ENCODE measurements around the gene FKBP9.
A peak's percentile ranks its signal among the peaks of the same experiment; 100 is the strongest.
"Not testable (repeated sequence)": the region's sequence is repeated elsewhere in the genome, so short reads cannot be mapped to it uniquely, and the experiment has no call there.

FKBP9 gene

DNA sequence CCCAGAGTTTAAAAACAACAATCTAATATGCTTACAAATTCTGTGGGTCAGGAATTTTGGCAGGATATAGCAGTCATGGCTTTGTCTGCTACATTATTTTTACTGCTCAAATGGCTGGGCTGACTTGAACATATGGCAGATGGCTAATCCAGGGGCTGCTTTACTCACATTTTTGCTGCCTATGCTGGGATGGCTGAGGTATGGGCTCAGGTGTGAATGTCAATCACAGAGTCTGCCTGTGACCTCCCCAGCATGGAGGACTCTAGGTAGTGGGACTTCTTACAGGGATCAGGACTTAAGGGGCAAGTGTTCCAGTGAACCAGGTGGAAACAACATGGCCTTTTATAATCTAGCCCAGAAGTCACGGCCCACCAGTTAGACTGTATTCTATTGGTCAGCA, 4.4 kb upstream of the FKBP9 start:
- no peak for DNase-seq

DNA sequence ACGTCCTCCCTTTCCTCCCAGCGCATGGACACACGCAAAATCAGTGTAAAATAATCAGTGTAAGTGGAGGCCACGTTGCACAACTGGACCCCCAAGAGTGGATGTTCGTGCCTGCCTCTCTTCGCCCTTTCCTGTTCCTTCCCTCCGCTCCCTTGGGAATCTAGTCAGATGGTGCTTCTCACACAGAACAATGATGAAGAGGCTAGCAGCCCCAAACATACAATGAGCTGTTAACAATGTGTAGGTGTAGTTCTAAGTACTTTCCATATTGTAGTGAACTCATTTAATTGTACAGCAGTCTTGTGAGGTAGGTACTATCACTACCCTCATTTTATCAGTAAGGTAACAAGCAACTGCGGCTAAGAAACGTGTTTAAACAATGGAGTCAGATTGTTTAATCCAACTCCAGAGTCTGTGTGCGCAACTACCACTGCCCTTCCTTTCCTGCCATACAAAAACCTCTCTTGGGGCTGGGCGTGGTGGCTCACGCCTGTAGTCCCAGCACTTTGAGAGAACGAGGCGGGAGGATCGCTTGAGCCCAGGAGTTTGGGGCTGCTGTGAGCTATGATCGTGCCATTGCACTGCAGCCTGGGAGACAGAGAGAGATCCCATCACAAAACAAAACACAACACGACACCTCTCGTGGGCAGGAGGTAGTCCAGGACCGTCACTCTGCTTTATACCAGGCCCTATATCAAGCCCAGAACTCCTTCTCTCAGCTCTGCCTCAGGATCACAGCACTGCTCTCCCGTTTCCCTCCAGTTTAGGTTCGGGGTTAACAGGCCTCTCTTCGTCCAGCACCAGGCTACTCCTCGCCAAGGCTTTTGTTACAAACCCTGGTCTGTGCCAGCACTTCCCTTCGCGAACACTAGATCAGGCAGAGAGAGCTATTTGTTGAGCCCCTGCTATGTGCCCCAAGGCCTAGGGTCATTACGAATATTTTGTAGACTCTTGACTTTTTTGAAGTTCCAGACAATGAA, 1.1 kb downstream of the FKBP9 start:
- no peak for DNase-seq

DNA sequence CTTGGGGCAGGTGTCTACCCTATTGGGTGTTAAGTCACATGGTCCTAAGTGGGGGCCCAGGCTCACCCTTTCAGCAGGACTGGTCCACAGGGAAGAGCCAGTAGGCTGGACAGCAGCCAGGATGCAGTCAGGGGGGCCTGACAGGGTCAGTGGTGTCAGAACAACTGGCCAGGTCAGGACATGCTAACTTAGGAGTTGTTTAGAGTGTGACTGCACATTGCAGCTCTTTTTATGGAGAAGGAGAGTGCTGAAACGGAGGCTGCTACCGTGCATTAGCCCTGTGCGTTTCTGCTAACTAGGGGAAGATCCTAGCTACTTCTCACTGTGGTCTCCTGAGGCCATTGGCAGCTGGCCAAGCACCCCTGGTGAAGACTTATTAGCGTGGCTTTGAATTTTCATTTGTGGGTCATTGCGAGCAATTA, 6.7 kb downstream of the FKBP9 start:
- DNase-seq, result not testable (repeated sequence)

DNA sequence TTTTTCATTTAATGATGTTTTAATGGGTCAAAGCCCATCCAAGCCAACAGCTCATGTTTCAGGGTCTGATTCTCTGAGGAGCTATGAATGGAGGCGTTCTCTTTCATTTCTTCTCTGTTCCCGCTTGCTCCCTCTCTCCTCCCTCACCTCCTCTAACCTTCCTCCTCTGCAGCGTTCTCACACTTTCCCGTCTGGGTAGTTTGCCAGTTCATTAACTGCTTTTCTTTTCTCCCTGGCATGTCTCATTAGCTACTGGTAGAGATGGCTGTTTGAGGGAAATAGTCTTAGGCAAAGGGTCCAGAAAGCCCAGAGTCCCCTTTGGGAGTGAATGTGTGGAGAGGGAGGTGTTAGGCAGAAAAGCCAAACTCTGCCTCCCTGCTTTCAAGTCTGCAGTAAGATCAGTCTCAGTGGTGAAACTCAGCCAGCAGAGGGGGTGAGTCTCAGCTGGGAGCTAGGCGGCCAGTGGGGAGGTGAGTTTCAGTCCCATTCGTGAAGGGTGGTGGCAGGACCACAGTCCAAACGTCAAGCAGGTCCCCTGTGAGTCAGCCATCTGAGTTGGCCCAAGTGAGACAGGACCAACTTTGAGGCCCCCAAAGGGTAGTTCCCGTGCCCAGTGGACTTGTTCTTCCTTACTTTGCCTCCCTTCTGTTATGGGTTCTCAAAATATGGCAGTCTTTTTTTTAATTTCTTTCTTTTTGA, 7.4 kb downstream of the FKBP9 start:
- DNase-seq, result not testable (repeated sequence)

DNA sequence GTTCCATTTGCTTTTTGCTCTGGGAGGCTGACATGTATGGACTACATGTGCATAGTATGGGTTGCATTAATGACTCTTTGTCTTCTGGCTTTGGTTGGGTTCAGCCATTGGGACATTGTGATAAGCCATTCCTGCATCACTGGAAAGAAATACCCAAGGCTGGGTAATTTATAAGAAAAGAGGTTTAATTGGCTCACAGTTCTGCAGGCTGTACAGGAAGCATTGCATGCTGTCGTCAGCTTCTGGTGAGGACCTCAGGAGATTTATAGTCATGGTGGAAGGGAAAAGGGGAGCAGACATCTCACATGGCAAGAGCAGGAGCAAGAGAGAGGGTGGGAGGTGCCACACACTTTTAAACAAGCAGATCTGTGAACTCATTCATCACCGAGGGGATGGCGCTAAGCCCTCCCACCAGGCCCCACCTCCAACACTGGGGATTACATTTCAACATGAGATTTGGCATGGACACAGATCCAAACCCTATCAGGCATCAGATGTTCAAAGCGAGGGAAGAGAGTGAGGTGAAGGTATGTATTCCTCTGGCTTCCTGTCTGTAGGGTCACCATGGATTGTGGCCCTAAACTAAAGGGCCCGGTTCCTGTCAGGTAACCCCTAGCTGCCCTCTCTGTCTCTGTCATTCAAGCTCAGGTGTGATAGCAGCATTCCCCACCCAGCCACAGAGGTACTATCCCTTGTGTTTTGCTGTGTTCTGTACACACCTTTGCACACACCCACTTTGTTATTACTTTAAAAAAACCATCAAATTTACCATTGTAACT, 9.4 kb downstream of the FKBP9 start:
- DNase-seq, result not testable (repeated sequence)

DNA sequence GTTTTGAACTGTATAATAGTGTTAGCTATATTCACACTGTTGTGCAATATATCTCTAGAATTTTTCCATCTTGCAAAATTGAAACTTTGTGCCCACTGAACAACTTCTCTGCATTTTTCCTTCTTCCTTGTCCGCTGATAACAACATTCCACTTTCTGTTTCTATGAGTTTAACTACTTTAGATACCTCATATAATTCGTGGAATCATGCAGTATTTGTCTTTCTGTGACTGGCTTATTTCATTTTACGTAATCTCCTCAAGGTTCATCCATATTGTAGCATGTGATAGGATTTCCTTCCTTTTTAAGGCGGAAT, 10.0 kb downstream of the FKBP9 start:
- not testable (repeated sequence) for DNase-seq

DNA sequence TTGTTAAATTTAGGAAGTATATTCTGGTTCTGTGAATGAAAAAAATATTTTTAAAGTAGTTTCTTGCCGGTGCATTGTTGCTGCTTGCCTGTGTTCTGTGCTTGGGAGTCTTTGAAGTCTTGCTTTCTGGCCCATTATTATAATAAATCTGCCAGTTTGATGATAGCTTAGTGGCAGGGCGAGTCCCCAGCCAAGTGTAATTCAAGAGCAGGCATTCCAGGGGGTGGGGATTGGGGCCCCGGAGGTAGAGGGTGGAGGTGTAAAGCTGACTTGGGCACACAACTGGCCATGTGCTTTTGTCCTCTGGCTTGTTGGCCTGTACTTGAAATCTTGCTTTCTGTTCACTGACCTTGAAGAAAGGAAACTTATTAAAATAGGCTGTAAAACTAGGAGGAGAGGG, 14.7 kb downstream of the FKBP9 start:
- not testable (repeated sequence) for DNase-seq

DNA sequence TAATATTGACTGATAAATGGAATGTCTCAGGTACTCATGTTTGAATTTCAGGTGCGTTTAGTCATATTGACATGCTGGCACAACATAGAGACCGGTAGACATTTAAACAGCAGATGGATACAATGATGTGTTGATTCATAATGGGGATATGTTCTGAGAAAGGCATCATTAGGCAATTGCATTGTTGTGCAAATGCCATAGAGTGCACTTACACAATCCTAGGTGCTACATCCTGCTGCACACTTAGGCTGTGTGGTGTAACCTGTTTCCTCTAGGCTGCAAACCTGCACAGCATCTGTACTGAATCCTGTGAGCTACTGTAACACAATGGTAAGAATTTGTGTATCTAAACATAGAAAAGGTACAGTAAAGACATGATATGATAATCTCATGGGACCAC, 19.9 kb downstream of the FKBP9 start:
- not testable (repeated sequence) for DNase-seq

DNA sequence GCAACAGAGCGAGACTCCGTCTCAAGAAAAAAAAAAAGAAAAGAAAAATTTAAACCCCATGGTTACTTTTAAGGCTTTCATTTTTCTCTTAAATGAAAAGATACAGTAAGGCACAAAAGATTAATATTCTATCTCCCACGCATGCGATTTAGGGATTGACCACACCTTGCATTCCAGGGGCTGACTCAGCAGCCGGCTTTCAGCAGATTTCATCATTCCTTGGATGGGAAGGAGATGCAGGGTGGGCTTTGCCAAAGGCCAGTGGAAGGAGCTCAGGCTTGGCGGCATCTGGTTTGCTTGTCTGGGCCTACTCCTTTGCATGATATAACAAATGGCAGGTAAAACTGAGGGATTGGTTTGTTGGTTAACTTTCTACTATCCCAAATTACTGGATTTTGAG, 22.0 kb downstream of the FKBP9 start:
- not testable (repeated sequence) for DNase-seq

DNA sequence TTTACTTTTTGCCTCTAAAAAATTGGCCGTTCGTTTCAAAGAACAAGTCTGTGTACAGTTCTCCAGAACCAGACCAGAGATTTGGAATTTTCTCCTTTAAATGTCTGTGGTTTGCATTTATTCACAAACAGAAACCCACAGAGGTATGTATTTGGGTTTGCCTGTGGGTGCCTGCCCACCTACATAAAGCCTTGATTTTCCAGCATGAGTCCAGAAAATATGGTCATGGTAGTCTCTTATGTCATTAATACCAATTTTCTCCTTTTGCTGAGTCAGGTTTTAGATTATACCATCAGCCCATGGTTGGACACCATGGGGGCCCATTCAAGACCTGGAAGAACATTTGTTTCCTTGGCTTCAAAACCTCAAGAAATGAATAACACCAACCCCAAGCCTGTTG, 22.7 kb downstream of the FKBP9 start:
- DNase-seq, result not testable (repeated sequence)

DNA sequence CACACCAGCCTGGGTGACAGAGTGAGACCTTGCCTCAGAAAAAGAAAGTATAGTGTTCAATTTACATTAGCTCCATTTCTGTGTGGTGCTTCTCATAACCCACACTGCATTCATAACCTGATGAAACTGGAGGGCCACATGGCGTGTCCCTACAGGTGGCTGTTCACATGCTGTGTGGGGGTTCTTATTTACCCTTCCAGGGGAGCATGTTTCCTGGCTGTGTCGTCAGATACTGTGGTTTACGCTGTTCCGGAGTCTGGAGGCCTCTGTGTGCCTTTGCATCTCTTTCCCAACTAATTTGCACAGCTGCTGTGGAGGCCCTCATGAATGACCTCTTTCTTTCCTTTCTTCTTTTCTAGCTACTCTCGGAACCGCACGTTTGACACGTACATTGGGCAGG, 30.9 kb downstream of the FKBP9 start:
- DNase-seq, result peak; percentile 2

DNA sequence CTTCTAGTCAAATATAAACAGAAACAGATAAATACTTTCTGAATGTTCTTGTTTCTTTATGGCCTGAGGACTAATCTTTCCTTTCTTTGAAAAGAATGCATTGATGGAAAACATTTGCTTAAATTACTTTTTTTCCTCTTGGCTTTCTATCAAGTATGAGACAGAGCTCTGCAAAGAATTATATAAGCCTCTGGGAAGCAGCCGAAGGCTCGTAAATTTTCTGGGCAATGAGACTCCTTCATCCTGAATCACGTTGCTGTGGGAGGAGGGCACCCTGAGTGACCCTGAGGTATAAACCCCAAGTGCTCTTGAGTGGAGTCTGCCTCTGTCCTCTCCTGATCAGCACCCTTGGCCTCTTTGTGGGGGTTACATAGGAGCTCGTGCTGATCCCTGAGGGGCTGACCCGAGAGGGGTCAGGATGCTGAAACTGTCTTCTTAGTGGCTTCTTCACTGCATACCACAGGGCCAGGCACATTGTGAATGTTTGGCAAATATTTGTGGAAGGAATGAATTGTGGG, 33.9 kb downstream of the FKBP9 start:
- DNase-seq, result not testable (repeated sequence)

DNA sequence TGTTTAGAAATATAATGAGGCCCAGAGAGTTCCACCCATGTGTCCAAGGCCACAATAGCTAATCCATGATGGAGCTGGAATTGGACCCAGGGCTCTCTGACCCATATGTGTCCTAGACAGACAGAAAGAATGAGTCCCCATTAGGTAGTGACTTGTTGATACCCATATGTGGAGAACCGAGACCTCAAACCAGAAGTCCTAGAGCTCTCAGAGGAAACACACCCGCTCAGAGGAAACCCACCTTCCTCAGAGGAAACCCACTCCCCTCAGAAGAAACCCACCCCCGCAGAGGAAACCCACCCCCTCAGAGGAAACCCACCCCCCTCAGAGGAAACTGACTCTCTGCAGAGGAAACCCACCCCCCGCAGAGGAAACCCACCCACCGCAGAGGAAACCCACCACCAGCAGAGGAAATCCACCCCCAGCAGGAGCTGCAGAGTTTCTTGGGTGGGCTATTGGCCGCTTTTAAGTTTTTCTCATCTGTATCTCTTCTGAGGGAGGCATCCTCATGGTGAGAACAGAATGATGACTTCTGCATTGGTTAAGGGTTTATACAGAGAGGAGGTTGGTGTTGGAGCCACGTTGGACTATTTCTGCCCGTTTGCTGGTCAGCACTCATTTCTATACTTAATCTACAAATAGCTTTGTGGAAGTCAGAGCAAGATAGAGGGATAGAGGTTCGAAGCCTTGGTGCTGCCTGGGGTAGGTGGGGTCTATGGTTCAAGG, 34.9 kb downstream of the FKBP9 start:
- DNase-seq, result peak; percentile 82

DNA sequence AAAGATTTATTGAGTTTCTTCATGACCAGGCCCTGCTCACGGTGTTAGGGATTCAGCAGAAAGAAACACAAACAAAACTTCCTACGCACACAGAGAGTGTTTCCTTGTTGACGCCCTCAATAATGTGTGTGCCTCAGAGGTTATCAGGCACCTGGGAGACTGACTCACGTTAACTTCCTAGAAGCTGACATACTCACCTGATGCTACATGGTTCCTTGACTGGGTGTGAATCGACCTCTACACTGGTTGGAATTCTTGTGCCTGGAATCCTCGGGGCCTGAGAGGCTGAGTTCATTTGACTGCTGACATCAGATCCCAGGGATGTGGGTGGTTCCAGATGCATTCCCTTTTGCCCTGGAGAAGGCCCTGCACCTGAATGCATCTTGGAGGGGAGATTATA, 35.5 kb downstream of the FKBP9 start:
- DNase-seq, result not testable (repeated sequence)

DNA sequence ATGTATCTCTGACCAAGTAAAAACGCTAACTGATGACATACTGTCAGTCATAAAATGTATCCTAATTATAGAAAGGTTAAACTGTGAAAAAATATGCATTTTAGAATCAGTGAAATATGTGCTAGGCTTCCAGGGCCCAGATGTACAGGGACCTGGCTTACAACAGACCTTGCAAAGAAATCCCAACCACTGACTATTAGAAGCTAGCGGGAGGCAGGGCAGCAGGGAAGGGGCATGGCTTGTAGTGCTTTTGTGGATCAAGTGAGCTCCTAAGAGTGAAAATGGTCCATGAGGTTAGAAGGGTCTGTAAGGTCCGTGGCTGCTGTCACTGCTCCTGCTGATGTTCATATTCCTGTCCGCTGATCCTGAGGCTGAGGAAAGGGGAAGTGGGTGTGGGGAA, 40.7 kb downstream of the FKBP9 start:
- DNase-seq, result not testable (repeated sequence)

DNA sequence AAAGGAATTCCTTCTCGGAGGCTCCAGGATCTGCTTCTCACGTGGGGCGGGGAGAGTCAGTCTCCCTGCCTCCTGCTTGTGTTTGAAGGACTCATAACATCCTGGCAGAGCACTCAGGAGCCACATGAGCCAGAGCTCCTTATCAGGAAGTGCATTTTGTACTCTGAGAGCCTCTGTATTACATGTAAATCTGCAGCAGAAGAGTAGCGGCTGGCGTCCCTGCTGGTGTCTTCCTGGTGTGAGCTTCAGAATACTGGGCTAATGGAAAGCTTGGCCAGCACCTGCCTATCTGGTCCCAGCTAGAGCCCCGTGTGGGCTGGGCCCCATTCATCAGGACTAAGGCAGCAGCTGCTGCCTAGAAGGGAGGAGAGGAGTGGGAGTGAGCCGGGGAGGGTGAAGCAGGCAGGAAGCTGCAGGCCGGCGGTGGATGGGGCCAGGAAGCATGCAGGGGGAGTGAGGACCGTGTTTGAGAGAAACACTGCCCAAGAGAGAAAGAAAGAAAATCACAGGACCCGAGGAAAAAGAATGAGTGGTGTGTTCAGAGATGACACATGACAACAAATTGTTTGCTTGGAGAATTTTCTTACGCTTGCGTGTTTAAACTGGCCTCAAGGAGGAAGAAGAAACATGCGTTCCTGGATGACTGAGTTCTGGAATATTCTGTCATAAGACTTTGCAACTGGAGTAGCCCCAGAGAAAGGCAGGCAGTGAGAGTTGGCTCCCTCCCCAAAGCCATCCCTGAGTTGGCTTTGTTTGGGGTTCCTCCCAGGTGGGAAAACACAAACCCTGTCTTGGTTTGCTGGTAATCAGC, 41.3 kb downstream of the FKBP9 start:
- DNase-seq, result peak; percentile 64

DNA sequence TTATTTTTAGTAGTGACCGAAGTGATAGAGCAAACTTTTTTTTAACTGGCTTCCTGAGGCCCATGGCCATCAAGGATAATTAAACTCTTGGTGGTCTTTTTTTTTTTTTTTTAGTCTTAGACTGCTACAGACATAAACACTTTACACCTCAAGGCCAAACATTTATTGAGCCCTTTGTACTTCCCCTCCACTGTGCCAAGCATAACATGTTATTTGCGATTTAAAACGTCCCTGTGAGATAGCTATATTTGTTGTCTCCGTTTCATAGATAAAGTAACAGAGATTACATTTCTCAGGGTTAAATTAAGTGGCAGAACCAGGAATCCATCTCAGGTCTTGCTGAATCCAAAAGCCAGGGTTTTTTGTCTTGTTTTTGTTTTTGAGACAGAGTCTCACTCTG, 42.1 kb downstream of the FKBP9 start:
- not testable (repeated sequence) for DNase-seq

DNA sequence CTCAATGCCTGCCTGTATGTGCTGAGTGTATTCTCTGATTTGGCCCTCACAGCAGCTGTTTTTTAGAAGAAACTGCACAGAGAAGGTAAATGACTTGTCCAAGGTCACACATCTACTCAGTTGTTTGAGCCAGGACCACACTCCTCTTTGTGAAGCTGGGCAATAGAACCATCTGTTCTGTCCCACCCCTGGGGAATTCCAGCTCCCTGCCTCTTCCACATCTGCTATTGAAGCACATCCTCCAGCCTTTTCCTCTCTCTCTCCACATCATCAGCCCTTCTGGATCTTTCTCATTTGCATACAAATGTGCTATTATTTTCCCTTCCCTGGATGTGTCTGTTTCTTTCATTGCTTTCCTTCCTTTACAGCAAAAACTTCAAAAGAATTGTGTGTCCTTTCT, 45.9 kb downstream of the FKBP9 start:
- not testable (repeated sequence) for DNase-seq

DNA sequence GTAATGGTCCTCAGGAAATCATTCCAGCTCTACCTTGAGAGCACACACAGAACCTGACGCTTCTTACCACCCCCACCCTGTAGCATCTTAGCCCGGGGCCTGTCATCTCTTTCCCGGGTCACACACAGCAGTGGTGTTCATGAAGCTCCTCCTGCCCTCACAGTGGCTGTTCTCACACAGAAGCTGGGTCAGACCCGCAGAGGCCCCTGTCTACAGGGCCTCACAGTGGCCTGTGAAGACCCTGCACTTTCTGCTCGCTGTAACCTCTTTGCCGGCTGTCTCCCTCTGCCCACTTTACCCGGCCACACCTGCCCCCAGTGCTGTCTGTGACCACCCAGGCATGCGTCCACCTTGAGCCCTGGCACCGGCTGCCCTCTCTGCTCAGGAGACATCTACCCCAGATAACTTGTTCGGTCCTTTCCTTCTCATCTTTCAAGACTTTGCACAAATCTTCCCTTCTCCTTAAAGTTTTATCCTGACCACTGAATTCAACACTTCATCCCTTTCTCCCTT, 46.9 kb downstream of the FKBP9 start:
- not testable (repeated sequence) for DNase-seq

DNA sequence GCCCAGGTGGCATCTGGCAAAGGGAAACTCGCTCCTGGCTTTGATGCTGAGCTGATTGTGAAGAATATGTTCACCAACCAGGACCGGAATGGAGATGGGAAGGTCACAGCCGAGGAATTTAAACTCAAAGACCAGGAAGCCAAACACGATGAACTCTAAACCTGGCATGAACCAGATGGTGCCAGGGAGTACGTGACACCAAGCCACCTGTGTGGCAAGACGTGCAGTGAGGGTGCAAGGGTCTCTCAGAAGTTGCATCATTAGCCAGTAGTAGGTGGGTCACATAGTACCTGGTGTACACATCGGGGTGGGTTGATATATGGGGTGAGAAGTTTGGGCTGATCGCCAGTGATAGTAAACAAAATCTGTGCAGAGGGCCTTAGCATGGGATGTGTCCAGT, 48.0 kb downstream of the FKBP9 start:
- not testable (repeated sequence) for DNase-seq

DNA sequence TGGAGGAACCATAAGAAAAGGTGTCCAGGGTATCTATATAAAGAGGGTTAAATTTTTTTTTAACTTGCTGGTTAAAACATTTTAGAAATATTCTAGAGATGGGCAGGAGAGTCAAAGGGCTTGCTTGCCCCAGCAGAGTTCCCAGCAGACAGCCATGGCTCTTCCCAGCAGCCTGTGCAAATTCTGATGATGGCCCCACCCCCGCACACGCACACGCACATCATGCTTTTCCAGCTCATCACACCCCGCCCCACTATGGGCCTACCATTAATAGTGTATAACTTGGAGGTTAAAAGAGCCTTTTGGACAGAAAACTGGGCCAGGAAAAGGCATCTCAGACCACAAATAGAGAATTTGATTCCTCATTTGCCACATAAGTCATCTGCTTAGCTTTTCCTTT, 48.5 kb downstream of the FKBP9 start:
- not testable (repeated sequence) for DNase-seq
